GM15510 (cell line): Measurements from ENCODE around the gene ERCC5.

ENCODE experiments used
- POLR2A ChIP-seq: IDR thresholded peaks from 3 replicates; pipeline ENCODE4 v1.6.1; 2011; ENCODE audit warnings: borderline replicate concordance; ENCODE audit not compliant: insufficient read length; ENCODE audit errors: extremely low read depth

Gene ERCC5

GRCh38 chr13:102845630-102846260 is at the start of gene ERCC5:
TSS of gene ERCC5 (plus strand) at chr13:102846032. CDS start at chr13:102846267, 235 bp downstream.
- peak; percentile 81 for TF ChIP-seq POLR2A

GRCh38 chr13:102798581-102799425 is 47.0 kb upstream of the ERCC5 start, which contains the start of the genes BIVM and POGLUT2:
TSS of gene BIVM (plus strand) at chr13:102799119. CDS start at chr13:102807268, 8,149 bp downstream.
TSS of gene POGLUT2 (minus strand) at chr13:102798976. CDS start at chr13:102798670, 306 bp downstream.
- TF ChIP-seq POLR2A, result peak; percentile 51

GRCh38 chr13:102799426-102800144 is 46.2 kb upstream of the ERCC5 start:
- TF ChIP-seq POLR2A, result no peak

GRCh38 chr13:102800145-102801041 is 45.4 kb upstream of the ERCC5 start:
- TF ChIP-seq POLR2A, result peak; percentile 46

GRCh38 chr13:102805680-102806079 is 40.2 kb upstream of the ERCC5 start:
- no peak for TF ChIP-seq POLR2A

- TF ChIP-seq POLR2A, result no peak
Measured at GRCh38 chr13:102807699-102808098, 38.1 kb upstream of the ERCC5 start.

- no peak for TF ChIP-seq POLR2A
Measured at GRCh38 chr13:102812611-102813287, 33.1 kb upstream of the ERCC5 start.

- no peak for TF ChIP-seq POLR2A
Measured at GRCh38 chr13:102814025-102814607, 31.7 kb upstream of the ERCC5 start.

GRCh38 chr13:102814793-102815192 is 31.0 kb upstream of the ERCC5 start:
- TF ChIP-seq POLR2A, result no peak

GRCh38 chr13:102815788-102816187 is 30.0 kb upstream of the ERCC5 start:
- TF ChIP-seq POLR2A, result no peak

GRCh38 chr13:102816708-102817107 is 29.1 kb upstream of the ERCC5 start:
- no peak for TF ChIP-seq POLR2A

- no peak for TF ChIP-seq POLR2A
Measured at GRCh38 chr13:102817241-102817640, 28.6 kb upstream of the ERCC5 start.

GRCh38 chr13:102817907-102818306 is 27.9 kb upstream of the ERCC5 start:
- no peak for TF ChIP-seq POLR2A
